ENCODE measurements around the gene ABHD2.

The ABHD2 gene

DNA sequence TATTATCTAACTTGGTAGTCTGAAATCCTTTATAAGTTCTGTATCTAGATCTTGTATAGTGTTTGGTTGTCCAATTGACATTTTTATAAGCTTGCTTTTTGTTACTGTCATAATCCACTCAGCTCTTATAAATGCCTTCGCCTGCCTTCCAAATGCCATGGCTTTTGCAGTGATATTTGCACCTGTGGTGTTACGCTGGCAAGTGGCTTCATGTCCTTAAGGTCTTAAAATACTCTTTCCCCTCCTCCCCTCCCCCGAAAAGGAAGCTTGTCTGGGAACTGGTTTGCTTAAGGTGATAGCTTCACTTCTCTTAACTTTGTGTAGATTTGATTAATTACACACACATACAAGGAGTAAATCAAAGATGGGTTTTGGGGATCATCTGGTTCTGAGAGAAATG, 62.0 kb downstream of the ABHD2 start:
- TF ChIP-seq CTCF (IDR thresholded peaks at IDR 0.05; ENCODE audit: insufficient read depth, missing control alignments), result no peak
- no peak for DNase-seq (ENCODE audit: insufficient read length, low spot score)
- FAIRE-seq, result no peak

GRCh38 chr15:89150762-89151664, 62.8 kb downstream of the ABHD2 start:
- no peak for FAIRE-seq

GRCh38 chr15:89155122-89155521, 66.9 kb downstream of the ABHD2 start:
- no peak for FAIRE-seq
- TF ChIP-seq CTCF (IDR thresholded peaks at IDR 0.05; ENCODE audit: insufficient read depth, missing control alignments), result no peak
- DNase-seq (ENCODE audit: insufficient read length, low spot score), result no peak

More at GRCh38 chr15:89150762-89151664, 62.8 kb downstream of the ABHD2 start:
- no peak for TF ChIP-seq CTCF (IDR thresholded peaks at IDR 0.05; ENCODE audit: insufficient read depth, missing control alignments)
- no peak for DNase-seq (ENCODE audit: insufficient read length, low spot score)

DNA sequence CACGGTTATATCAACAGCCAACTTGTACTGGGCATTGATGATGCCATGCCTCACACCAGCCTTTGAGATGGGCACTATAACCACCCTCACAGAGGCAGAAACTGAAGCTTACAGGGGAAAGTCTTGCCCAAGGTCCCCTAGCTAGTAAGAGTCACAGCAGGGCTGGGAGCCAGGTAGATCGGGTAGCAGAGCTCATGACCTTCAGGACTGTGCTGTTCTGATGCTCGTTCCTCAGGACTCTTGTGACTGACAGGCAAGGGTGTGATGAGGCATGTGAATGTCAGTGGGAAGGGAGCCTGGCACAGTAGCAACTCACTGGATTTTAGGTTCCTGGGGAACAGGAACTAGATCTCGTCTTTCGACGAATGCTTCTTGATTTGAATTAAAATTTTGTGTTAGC, 67.4 kb downstream of the ABHD2 start:
- no peak for FAIRE-seq
- TF ChIP-seq CTCF (IDR thresholded peaks at IDR 0.05; ENCODE audit: insufficient read depth, missing control alignments), result no peak

DNA sequence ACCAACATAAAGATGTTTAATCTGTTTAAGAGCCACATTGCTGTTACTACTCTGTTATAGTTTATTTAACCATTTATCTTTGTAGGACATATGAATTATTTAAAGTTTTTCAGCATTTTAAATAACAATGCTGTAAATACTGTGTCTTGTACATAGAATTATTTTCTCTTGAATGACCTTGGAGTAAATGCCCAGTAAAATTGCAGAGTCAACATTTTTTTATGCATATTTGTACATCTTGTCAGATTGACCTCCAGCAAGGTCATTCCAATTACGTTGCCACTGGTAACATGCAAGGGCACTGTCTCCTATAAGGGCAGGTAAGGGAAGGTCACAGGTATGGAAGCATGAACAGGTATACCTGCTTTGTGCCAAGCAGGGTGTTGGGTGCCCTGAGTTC, 68.8 kb downstream of the ABHD2 start:
- no peak for FAIRE-seq
- no peak for DNase-seq (ENCODE audit: insufficient read length, low spot score)
- TF ChIP-seq CTCF (IDR thresholded peaks at IDR 0.05; ENCODE audit: insufficient read depth, missing control alignments), result no peak

More for the DNA sequence above, 67.4 kb downstream of the ABHD2 start:
- no peak for DNase-seq (ENCODE audit: insufficient read length, low spot score)

DNA sequence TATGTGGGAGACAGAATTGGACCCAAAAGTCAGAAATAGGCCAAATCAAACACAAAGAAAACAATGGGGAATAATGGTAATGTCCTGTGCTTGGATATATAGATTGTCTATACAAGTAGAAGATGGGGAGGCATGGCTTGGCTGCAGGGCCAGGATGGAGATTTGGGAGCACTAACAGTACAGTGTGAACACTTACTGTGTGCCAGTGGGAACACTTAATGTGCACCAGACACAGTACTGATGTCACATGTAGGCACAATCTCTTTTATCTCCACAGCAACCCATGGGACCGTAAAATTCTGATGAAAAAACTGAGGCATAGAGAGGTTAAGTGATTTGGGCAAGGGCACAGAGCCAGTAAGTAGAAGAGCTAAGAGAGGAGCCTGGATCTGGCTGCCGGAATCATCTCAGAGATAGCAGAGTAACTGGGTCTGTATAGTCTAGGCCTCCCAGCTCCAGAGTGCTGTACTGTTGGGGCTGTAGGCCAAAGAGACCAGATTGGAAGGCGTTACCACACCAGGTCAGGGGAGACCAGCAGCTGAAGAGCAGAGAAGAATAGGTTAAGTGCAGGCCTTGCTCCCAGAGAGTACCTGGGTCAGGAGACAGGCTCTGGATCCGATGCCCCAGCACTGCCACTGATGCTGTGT, 69.8 kb downstream of the ABHD2 start:
- FAIRE-seq (no peak), DNase-seq (ENCODE audit: insufficient read length, low spot score) (no peak)
- no peak for TF ChIP-seq CTCF (IDR thresholded peaks at IDR 0.05; ENCODE audit: insufficient read depth, missing control alignments)

- TF ChIP-seq CTCF (IDR thresholded peaks at IDR 0.05; ENCODE audit: insufficient read depth, missing control alignments), result no peak
- FAIRE-seq (no peak), DNase-seq (ENCODE audit: insufficient read length, low spot score) (no peak)
Measured at GRCh38 chr15:89161666-89162065, 73.4 kb downstream of the ABHD2 start.
